ENCODE measurements around the gene KSR1.

GRCh38 chr17:27554152-27554551 lies 97.9 kb downstream of the KSR1 start:
- TF ChIP-seq CTCF (IDR thresholded peaks at IDR 0.05 in 4 of 5, conservative IDR thresholded peaks at IDR 0.05 in 1 of 5) (no peak), POLR2A (IDR thresholded peaks at IDR 0.05) (no peak)

Measured in gastrocnemius medialis (tissue), 4 donors.